ENCODE measurements around the gene DEAF1. TPM values are rescaled to one million over a fixed set of nuclear protein-coding genes. Genes with fewer than 3 reads are reported as not detected.

The DEAF1 gene
- total RNA-seq, 1 donor from 2014 or later = 21.3 TPM

DNA sequence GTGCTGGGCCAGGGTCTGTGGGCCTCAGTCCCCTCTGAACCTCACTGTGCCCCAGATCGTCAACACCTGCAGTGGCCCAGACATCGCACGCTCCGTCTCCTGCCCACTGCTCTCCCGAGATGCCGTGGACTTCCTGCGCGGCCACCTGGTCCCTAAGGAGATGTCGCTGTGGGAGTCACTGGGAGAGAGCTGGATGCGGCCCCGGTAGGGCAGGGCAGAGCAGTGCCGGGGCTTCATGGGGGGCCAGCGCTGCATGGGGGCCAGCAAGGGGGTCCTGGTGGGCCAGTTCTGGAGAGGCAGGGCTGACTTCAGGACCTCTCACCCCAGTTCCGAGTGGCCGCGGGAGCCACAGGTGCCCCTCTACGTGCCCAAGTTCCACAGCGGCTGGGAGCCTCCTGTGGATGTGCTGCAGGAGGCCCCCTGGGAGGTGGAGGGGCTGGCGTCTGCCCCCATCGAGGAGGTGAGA, 27.4 kb upstream of the DEAF1 start:
- DNase-seq (ENCODE audit: low spot score) = no peak
- intact Hi-C loops (cut with DNase I) = no loop called here

DNA sequence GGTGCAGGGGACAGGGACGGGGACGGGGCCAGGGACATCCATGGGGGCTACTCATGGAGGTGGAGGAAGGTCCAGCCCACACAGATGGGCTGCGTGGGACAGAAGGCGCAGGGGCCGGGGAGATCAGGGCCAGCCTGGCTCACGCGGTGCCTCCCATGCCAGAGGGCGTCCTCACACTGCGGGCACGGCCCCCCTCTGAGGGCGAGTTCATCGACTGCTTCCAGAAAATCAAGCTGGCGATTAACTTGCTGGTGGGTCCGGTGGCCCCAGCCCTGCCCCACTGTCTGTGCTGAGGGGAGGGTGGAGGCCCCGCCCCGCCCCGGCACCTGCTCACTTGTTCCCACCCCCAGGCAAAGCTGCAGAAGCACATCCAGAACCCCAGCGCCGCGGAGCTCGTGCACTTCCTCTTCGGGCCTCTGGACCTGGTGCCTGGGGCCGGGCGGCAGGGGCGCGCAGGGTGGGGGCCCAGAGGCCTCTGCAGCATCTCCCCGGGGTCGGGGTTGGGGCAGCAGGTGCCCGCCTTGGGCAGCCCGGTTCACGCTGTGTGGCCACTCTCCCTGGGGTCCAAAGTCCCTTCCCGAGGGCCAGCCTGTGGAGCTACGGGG, 26.8 kb upstream of the DEAF1 start:
- intact Hi-C loops (cut with DNase I) = no loop called here
- no peak for DNase-seq (ENCODE audit: low spot score)

DNA sequence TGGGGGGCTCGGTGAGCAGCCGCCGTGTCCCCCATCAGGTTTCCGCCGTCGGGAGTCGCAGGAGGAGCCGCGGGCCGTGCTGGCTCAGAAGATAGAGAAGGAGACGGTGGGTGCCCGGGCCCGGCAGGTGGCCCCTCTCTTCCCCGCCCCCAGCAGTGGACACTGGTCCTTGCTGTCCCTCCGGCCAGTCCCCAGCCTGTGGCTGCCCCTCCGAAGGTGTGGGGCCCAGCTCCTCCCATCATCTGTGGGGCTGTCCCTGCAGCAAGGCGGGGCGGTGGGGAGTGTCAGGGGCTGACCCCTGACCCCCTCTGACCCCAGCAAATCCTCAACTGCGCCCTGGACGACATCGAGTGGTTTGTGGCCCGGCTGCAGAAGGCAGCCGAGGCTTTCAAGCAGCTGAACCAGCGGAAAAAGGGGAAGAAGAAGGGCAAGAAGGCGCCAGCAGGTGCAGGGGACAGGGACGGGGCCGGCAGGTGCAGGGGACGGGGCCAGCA, 26.3 kb upstream of the DEAF1 start:
- intact Hi-C loops (cut with DNase I) = no loop called here
- no peak for DNase-seq (ENCODE audit: low spot score)

DNA sequence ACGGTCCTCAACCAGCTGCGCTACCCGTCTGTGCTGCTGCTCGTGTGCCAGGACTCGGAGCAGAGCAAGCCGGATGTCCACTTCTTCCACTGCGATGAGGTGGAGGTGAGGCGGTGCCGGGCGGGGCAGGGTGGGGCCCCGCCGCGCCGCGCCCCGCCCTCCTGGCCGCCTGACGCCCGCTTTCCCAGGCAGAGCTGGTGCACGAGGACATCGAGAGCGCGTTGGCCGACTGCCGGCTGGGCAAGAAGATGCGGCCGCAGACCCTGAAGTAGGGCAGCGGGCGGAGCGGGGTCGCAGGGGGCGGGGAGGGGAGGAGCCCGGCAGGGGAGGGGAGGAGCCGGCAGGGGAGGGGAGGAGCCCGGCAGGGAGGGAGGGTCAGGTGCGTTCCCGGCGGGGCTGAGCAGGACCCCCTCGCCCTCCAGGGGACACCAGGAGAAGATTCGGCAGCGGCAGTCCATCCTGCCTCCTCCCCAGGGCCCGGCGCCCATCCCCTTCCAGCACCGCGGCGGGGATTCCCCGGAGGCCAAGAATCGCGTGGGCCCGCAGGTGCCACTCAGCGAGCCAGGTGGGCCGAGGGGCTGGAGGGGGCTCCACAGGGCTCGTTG, 25.7 kb upstream of the DEAF1 start:
- intact Hi-C loops (cut with DNase I) = no loop called here

DNA sequence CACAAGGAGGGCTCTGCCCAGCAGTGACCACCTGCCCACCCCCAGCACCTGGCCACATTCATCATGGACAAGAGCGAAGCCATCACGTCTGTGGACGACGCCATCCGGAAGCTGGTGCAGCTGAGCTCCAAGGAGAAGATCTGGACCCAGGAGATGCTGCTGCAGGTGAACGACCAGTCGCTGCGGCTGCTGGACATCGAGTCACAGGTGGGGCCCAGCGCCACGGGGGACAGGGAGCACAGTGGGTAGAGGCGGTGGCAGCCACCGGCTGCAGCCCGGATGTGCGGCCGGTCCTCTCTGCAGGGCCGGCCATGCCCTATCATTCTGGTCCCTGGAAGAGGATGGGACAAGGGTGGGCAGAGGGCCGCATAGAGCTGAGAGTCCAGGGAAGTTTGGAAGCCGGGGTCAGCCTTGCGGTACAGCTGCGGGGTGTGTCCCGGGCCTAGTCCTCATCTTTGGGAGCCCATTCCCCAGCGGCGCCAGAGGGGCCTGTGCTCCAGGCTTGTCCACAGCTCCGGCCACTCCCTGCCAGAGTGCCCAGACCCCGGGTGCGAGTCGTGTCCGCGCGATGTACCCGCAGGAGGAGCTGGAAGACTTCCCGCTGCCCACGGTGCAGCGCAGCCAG, 25.1 kb upstream of the DEAF1 start:
- intact Hi-C loops (cut with DNase I) = no loop called here
- no peak for DNase-seq (ENCODE audit: low spot score)

More for the DNA sequence above, 25.7 kb upstream of the DEAF1 start:
- DNase-seq (ENCODE audit: low spot score) = no peak

DNA sequence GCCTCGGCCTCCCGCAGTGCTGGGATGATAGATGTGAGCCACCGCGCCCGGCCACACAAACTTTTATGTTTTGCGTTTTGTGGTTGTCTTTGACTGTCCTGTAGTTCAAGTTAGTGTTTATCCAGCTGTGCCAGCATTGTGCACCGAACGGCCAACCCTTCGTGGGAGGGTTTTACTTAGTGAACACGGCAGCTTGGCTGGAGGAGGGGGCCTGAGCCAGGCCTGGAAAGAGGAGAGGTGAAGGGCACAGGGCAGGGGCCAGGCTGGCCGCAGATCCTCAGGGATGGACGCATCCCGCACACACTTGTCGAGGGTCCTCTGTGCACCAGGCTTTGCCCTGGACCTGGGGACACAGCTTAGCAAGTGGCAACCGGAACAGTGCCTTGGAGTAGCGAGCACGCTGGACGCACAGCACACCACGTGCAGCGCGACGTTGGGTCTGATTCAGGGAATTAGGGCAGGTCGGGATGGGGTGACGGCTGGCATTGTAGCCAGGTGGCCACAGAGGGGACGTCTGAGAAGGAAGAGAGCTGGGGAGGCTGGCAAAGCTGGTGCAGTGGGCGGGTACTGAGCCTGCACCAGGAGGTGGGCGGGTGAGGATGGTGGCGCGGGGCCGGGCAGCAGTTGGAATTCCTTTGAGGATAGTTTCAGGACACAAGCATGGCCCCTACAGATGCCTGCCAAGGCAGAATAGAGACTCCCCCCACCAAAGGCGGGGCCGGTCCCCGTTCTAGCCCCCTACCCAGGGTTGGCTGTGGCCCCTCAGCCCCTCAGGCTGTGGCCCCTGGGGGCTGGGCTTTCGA, 24.4 kb upstream of the DEAF1 start:
- intact Hi-C loops (cut with DNase I) = no loop called here

DNA sequence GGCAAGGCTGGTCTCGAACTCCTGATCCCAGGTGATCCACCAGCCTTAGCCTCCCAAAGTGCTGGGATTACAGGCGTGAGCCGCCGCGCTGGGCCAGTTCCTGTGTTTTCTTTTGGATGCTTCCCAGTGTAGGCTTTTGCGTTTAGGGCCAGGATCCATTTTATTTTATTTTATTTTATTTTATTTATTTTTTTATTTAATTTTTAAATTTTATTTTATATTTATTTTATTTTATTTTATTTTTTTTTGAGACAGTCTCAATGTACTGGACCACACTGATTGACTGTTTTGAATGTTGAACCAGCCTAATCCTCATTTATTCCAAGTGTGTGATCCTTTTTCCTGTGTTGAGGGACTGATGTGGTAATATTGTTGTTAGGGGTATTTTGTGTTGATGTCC, 19.4 kb upstream of the DEAF1 start:
- intact Hi-C loops (cut with DNase I) = no loop called here
- no peak for DNase-seq (ENCODE audit: low spot score)

More for the DNA sequence above, 24.4 kb upstream of the DEAF1 start:
- DNase-seq (ENCODE audit: low spot score) = no peak

DNA sequence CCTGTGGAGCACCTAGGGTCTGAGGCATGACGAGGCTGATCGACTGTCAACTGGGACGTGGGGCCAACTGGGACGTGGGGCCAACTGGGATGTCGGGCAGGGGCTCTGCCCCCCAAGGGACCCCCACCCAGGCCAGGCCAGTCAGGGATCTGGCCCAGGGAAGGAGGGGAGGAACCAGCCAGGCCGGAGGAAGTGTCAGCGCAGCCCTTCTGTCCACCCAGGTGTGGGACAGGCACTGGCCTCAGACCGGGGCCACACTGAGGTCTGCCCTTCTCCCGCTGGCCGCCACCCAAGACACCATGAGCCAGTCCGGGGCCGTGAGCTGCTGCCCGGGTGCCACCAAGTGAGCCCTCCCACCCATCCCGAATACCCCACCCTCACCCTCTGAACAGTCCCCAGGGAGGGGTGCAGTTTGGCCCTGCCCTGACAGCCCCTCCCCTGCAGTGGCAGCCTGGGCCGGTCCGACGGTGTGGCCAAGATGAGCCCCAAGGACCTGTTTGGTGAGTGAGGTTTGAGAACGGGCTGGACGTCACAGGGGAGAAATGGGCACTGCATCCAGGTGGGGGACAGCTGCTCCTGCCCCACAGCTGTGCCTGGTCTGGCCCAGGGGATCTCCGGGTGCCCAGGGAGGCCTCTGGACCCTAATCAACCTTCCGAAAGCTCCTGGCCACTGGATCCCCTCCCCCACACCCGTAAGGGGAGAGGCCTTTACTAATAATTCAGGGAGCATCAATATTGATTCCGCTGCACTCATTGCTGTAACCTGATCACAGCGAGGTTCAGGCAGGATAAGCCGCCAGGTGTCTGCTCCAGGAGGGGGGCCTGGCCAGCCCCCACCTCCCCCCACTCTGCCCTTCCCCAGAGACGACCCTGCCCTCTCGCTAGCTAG, 14.3 kb upstream of the DEAF1 start:
- DNase-seq (ENCODE audit: low spot score) = no peak
- intact Hi-C loops (cut with DNase I) = no loop called here

DNA sequence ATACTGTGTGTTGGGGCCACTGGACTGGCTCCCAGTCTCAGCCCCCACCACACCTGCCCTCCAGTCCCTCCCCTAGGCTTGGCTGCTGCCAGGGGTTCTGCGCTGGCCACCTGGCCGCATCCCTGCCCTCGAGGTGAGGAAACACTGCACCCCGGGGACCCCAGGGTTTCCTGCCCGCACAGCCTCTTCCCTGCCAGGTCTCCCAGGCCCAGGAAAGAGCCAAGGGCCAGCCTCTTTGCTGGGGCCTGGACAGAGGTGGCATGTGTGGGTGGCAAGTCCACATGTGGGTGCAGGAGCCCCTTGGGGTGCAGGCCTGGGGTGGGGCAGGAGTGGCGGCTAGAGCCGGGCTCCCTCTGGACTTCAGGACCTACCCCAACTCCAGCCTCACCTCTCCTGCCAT, 13.5 kb upstream of the DEAF1 start:
- intact Hi-C loops (cut with DNase I) = no loop called here
- no peak for DNase-seq (ENCODE audit: low spot score)

DNA sequence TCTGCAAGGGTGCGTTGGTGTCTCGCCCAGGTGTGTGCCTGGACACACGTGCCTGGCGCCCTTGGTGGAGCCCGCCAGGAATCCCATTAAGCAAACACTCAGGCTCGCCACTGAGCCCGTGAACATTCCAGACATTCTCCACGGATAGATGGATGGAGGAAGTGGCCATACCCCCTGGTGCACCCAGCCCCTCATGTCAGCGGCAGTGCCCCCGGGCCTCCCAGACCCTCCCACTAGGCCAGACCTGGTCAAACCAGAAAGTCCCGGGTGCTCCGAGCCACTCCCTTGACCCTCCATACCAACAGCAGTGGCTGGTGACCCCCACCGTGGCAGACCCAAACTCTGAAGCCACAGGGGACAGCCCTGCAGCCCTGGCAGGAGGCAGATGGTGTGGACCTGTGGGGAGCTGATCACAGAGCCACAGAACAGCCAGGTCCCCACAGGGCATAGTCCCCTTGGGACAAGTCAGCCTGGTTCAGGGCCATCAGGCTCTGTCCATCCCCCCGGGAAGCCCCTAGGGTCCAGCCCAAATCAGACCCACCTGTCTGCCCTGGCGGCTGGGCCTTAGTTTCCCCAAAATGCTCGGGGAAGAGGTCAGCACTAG, 12.9 kb upstream of the DEAF1 start:
- intact Hi-C loops (cut with DNase I) = no loop called here
- no peak for DNase-seq (ENCODE audit: low spot score)

DNA sequence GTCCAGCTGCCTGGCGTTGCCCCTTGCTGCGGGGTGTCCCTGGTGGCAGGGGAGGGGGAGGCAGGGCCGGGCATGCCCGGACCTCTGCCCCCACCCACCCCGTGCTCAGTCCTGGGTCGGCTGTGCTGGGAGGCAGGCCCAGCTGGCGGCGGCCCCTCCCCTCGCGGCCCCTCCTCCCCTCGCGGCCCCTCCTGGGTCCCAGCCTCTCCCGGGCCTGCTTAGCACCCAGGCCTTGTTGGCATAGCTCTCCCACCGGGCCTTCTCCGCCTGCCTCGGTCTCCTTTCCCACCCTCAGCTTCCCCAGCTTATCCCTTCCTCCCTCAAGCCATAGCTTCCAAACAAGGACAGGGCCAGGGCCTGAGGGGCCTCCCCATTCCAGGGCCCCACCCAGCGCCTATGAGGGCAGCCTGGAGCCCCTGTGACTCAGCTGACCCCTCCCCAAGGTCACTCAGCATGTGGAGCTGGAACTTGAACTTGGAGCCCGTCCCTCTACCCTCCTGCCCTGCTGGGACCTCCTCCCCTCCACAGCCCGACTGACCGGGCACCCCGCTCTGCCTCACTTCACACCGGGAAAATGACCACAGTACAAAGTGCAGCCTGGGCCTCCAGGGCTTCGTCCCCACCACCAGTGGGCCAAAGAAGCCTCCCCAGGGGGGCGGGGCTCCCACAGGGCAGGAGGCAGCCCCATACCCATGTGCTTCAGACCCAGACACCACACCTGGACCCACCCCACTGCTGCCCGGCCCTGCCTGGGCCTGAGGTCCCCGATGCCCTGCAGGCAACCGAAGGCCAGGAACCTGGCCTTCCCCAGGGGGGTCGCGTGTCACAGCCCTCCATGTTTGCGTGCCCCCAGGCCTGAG, 12.2 kb upstream of the DEAF1 start:
- DNase-seq (ENCODE audit: low spot score) = no peak
- intact Hi-C loops (cut with DNase I) = no loop called here

DNA sequence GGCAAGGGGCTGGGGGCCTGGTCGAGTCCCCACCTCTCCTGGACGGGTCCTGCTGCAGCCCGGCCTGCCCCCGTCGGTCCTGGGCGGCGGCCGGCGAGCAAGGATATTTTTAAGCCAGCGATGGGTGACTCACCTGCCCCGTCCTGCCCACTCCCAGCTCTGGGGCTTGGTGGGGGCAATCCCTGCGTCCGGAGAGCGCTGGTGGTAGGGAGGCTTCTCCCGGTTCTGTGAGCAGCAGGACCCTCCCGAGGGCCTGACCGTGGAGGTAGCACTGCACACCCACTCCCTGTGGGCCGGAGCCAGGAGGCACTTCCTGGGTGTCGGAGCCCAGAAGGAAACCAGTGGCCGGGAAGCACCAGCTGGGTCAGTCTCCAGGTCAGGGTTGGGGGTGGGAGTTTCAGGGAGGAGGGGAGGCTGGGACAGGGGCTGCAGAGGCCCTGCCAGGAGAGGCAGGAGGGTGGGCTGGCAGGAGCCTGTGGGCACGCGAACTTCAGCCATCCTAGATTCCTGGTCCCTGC, 11.5 kb upstream of the DEAF1 start:
- DNase-seq (ENCODE audit: low spot score) = no peak
- intact Hi-C loops (cut with DNase I) = no loop called here

DNA sequence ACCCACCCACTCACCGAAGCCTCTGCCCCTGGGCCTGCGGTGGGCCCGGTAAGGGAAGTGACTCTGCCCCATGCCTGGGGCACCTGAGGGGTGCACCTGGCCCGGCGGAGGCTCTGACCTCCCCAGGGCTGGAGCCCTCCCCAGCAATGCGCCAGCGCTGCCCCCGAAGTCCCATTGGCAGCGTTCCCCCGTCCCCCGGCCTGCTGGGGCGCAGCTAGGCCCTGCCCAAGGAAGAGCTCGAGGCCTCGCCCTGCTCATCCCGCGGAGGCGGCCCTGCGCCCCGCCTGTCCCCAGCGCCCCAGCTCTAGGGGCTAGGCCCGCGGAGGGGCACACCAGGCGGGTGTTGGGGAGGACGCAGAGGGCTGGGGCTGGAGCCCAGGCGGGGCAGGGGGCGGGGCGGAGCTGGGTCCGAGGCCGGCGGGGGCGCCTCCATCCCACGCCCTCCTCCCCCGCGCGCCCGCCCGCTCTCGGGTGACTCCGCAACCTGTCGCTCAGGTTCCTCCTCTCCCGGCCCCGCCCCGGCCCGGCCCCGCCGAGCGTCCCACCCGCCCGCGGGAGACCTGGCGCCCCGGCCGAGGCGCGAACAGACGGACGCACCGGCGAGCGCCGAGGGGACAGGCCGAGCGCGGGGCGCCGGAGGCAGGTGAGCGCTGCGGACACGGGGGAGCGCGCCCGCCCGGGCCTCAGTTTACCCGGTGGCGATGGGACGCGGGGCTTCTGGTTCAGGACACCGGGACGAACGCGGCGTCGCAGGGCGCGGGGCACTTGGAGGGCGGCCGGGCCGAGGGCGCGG, 10.8 kb upstream of the DEAF1 start, which contains the start of gene EPS8L2:
EPS8L2 (plus strand) TSS at position 586 of the 793 bp plus-strand sequence. CDS start 3,177 bp downstream, outside the sequence.
- no peak for DNase-seq (ENCODE audit: low spot score)
- intact Hi-C loops (cut with DNase I) = no loop called here

DNA sequence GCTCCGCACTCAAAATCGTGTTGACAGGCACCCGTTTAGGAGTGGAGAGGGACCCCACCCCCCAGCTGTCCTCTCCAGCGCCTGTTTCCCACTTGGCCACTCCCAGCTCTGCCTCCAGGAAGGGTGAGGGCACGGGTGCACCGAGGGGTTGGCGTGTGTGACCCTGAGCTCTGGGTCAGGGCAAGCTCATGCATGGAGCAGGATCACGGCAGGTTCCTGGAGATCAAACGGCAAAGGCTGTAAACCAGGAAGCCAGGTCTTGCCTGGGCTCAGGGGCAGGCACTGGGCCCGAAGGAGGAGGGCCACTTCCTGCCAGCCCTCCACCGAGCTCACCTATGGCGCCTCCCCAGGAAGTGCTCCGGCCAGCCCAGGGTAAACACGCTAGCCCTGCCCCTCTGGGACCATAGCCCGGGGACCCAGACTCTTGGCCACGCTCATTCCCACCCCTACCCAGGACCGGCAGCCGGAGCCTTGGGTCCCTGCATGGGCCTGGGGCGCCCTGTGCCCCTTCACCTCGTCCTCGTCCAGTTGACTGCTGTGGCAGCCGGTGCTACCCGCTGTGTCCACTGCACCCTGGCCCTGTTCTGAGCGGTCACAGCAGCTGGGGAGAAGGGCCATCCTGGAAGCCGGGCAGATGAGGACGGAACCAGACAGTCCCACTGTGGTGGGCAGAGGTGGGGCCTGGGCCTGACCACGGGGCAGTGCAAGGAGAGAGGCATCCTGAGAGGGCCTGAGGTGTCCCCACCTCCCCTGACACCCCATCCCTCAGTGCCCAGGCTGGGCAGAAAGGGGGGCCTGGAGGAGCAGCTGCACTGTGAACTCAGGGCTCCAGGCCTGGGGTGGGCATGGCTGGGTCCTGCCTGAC, 10.0 kb upstream of the DEAF1 start:
- intact Hi-C loops (cut with DNase I) = no loop called here
- no peak for DNase-seq (ENCODE audit: low spot score)

DNA sequence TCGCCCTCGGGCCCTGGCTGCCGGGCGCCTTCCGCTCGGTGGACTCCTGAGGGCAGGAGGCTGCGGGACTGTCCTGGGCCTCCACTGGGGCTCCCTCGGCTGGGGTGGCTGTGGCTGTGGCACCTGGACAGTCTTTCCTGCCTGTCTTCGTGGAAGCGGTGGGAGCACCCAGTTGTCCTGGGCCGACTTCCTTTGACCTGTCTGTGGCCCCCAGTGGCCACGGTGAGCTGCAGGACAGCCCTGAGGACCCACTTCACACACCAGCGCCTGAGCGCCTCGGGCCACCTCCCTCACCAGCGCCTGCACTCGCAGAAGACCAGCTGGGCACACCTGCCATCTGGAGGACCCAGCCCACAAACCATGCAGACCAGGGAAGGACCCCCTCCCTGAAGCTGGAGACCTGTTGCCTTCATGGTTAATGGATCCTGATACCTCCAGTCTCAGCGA, 9.2 kb upstream of the DEAF1 start:
- no peak for DNase-seq (ENCODE audit: low spot score)
- intact Hi-C loops (cut with DNase I) = no loop called here

DNA sequence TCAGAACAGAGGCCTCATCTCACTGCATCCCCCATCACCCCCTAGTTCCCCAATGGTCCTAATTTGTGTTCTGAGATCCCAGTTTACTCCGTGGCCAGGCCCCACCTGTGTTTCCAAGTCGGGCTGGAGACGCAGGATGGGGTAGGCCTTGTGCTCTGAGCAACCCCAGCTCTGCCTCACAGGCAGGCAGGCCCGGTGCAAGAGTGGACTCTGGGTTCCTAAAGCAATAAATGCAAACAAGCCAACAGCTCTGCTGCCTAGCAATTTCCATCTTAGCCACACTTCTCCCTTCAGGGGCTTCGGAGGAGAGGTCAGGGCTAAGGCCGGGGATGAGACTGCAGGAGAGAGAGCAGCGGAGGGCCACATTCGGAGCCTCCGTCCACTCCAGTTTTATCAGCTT, 8.5 kb upstream of the DEAF1 start:
- no peak for DNase-seq (ENCODE audit: low spot score)
- intact Hi-C loops (cut with DNase I) = no loop called here
